Hepatic stellate cell (primary cell): ENCODE results near the gene PODXL2.
A peak's percentile ranks its signal among the peaks of the same experiment; 100 is the strongest.
"Not testable (repeated sequence)": the region's sequence is repeated elsewhere in the genome, so short reads cannot be mapped to it uniquely, and the experiment has no call there.

ENCODE experiments used
- DNase-seq: peaks from one replicate; pipeline ENCODE4 v3.0.0; 2011; ENCODE audit warnings: low spot score

Gene PODXL2

GRCh38 chr3:127629467-127630403 lies 750 bp downstream of the PODXL2 start:
- DNase-seq = no peak

GRCh38 chr3:127630811-127631714 lies 2.1 kb downstream of the PODXL2 start:
- no peak for DNase-seq

DNA sequence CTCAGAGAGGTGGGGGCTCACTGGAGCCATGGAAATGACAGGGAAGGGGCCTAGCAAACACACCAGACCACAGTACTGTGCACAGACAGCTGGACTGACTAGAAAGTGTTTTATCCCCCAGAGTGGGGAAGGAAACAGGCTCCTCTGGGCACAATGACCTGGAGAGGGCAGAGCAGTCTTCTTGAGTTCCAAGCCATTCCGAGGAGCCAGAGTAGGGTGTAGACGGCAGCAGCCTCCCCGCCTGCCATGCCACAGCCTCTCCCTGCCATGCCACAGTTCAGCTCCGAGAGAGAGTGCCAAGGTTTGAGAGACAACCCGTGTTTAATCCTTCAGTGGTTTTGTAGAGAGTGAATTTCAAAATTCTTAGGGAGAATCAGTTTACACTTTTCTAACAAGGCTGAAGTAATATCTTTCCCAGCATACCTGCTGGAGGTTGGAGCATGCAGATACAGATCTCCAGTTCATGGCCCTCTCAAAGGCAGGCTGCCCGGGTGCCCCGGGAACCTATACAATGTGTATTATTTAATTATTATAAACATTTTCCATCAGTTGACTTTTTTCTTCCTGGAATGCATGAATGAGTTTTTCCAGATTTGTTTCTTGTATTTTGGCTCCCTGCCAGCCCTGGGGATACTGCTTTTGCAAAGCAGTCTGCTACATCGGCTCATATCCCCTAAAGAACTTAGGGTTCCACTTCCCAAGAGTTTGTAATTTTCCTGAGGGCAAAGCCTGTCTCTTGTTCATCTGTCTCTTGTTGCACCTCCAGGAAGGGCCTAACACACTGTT lies 3.2 kb downstream of the PODXL2 start:
- DNase-seq = no peak

GRCh38 chr3:127634653-127635052 lies 5.7 kb downstream of the PODXL2 start:
- no peak for DNase-seq

DNA sequence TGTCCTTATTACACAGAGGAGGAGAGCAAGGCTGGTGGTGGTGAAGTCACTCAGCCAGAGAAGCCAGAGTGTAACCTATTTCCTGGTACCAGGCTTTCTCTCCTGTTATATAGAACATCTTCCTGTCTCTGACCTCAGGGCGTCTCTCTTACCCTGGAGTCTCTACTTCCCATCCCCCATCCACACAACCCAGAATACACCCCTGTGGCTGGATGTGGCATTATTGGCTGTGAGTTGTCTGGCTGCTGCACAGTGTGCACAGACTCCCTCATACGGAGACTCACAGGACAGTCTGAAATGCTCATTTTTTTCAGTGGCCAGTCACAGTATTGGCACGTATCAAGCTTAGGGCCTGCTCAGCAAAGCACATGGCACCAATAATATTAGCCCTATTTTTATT lies 8.6 kb downstream of the PODXL2 start:
- DNase-seq = no peak

DNA sequence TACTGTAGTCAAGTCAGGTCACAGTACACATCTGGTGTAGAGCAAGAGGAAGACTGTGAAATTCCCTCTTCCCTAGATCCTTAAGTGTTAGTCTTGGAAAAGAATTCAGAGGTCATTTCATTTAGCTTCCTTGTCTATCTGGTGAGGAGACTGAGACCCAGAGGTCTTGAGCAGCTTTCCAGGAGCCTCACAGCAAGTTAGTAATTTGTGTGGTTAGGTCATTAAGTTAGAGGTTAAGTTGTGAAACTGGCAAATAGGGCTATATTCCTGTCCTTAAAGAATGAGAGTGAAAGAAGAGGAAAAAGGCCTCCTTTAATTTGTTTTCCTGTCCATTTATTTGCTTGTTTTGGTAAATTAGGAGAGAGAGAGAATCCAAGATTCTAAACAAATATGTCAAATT lies 9.0 kb downstream of the PODXL2 start:
- no peak for DNase-seq

DNA sequence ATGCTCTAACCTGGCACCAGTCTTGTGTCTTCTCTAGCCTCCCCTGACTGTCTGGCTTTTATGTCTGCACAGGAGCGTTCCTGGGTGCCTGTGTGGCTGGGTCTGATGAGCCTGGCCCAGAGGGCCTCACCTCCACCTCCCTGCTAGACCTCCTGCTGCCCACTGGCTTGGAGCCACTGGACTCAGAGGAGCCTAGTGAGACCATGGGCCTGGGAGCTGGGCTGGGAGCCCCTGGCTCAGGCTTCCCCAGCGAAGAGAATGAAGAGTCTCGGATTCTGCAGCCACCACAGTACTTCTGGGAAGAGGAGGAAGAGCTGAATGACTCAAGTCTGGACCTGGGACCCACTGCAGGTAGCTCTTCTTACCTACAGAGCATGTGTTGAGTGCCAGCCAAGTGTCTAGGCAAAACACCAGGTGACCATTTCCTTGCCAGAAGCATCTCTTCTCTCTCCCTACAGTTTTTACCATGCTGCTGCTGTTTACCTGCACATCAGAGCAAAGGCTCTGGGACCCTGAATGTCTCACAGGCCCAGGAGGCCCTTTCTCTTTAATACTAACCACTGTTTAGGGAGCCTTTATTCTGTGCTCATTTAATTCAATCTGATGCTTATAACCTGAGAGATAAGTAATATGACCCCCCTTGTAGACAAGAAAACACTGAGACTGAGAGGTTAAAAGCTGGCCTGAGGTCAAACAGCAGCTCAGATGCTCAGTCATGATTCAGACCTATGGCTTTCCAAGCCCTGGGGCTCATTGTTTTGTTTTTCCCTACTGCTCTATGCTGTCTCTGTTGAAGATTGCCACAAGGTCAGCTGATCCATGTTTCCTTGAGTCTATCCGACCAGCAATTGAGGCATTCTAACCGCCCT lies 10.4 kb downstream of the PODXL2 start:
- DNase-seq = no peak

GRCh38 chr3:127640042-127640355 lies 11.0 kb downstream of the PODXL2 start:
- DNase-seq = no peak

- no peak for DNase-seq
Measured at GRCh38 chr3:127644641-127645370, 15.8 kb downstream of the PODXL2 start.

DNA sequence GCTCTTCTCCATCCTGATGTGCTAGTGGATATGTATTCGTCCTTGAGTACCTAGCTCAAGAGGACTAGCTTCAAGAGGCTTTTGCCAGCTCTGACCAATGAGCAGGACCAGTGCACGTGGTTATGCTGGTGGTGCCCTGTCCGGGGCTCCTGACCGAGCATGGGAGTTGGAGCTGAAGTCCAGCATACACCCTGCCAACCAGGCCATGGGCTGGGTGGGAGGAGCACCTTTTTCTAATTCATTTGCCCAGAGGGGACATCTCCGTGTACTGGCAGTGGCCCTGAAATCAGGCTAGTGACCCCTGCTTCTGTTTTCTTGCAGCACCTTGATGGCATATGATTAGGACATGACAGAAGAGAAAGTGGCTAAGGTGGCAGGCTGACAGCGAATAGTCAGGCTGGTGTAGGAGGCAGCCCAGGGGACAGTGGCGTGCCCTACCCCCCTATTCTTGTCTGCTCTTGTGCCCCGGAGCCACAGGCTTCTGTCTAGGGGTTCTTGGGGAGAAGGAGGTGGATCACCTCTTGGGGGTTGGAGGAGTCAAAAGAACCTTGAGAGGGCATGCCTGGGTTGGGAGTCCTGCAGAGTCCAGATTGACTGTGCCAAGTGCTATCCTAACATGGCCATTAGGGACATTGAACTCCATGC lies 16.5 kb downstream of the PODXL2 start:
- no peak for DNase-seq

- no peak for DNase-seq
Measured at GRCh38 chr3:127646501-127647046, 17.6 kb downstream of the PODXL2 start.

DNA sequence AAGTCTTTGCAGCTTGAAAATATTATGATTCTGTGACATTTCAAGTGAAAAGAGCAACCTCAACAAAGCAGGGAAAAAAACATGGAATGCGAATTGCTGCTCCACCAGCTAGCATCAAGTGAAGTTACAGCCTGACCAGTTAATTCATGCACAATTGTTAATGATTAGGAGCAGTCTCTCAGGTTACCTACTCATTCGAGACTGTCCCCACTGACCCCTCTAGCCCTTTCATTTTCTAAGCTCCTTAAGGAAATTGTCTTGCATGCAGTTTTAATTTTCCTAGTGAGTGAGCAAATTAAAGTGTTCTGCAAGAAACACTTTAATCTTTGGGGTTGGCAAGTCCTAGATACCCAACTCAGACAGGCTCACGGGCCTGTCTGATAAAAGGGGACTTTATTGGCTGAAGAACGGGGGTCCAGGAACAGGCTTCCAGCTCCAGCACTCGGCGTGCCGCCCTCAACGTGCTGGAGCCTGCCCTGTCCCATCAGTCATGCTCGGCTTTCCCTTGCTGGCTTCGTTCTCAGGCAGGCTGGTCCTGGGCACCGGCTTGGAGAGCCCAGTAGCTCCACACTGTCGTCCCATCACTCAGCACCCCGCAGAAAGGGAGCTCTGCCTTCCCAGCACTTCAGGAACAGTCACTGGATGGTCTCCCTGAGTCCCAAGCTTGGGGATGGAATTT lies 18.3 kb downstream of the PODXL2 start:
- DNase-seq = no peak

DNA sequence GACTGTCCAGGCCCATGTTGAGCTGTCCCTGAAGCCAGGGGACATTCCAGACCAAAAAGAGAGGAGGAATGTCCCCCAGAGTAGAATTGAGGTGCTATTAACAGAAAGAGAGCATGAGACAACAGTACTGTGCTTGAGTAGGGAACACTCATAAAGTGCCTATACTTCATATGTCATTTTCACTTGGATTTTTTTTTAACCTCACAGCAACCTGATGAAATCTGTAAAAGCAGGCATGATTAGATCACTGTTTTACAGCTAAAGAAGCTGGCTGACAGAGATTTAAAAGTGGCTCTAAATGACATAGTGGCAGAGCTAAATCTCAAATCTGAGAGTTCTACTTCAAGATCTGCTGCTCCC lies 18.8 kb downstream of the PODXL2 start:
- DNase-seq = no peak

DNA sequence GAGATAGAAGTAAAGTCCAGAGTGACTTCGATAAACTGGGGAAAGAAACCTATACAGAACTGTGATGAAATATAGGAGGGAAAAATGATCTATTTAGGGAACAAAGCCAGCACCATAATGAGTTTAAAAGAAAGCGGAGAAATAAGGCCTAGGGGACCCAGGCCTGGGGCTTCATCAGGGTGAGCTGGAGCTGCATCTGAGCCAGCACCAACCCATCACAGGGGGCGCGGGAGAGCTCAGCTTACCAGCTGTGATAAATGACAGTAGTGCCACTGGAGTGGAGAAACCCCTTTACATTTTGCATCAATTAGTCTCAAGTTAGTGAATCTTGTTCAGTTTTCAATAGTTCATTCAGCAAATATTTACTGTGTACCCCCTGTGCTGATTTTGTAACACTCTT lies 21.3 kb downstream of the PODXL2 start:
- DNase-seq = no peak

DNA sequence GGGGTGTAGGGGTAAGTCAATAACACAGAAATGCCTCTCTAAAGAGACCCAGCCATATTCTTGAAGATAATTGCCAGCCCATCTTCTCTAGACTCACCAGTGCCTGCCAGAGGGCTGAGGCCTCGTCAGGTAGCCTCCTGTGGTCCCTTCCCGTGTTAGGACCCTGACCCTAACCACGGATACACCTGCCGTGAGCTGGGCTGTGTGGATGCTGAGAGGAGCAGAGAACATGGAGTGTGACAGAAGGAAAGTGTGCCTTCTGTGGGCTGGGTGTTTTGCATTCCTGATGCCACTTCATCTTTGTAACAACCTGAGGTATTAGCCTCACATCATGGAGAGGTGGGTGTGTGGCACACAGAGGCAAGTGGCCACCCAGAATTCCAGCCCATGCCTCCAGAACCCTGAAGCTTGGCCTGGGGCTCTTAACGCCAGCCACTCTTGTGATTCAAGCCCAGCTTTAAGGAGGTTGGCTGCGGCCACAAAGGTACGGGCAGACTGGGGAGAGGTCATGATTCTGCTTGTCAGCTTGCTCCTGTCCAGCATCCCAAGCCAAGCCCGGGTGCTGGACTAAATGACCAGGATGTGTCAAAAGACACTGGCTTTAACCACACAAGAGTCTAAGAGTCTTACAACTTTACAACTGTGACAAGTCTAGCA lies 22.7 kb downstream of the PODXL2 start:
- no peak for DNase-seq

DNA sequence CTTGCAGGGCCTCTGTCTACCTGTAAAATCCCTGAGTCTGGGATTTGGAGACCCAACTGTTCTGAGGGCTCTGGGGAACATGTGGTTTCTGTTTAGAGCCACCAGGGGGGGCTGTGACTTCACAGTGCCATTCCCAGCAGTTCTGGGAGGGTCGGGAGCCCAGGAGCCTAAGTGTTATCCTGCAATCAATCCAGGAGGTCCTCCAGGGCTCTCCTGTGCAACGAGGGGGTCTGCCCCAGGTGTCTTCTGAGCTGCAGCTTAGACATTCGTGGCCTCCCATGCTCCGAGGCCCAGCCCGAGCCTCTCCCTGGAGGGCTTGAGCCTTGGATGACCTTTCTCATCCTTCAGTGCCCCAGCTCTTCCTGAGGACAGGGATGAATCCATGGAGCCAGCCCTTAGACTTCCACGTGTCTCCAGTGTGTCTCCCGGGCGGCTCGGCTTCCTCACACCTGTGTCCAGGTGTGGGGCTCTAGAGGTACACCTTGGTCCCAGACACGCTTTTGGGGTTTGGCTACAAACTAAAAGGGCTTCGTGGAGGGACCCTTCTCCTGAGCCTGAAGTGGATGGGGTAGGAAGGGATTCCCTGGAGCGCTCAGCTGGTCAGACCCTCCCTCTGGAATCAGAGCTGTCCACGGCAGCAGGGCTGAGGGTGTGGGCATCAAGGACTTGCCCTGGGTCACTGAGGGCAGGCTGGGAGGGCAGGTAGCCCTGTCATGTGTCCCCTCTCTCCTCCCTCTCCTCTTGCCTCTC lies 23.4 kb downstream of the PODXL2 start:
- peak; percentile 81 for DNase-seq

GRCh38 chr3:127654374-127654773 lies 25.4 kb downstream of the PODXL2 start:
- no peak for DNase-seq

GRCh38 chr3:127654993-127655392 lies 26.0 kb downstream of the PODXL2 start:
- not testable (repeated sequence) for DNase-seq
